ENCODE measurements around the gene ZNF688.
"Not testable (repeated sequence)": the region's sequence is repeated elsewhere in the genome, so short reads cannot be mapped to it uniquely, and the experiment has no call there.

ZNF688 gene

DNA sequence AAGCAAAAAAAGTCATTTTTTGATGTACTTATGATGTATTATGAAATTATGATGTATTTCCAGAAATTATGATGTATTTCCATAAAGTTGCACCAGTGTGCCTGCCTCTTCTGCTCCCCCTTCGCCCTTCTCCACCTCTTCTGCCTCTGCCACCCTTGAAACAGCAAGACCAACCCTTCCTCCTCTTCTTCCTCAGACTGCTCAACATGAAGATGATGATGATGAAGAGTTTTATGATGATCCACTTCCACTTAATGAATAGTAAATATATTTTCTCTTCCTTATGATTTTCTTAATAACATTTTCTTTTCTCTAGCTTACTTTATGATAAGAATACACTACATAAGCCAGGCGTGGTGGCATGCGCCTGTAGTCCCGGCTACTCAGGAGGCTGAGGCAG, 21.4 kb upstream of the ZNF688 start:
- no peak for TF ChIP-seq ZFP3 (CRISPR knock-in tag; IDR thresholded peaks at IDR 0.05)
- TF ChIP-seq, protein P1, sequence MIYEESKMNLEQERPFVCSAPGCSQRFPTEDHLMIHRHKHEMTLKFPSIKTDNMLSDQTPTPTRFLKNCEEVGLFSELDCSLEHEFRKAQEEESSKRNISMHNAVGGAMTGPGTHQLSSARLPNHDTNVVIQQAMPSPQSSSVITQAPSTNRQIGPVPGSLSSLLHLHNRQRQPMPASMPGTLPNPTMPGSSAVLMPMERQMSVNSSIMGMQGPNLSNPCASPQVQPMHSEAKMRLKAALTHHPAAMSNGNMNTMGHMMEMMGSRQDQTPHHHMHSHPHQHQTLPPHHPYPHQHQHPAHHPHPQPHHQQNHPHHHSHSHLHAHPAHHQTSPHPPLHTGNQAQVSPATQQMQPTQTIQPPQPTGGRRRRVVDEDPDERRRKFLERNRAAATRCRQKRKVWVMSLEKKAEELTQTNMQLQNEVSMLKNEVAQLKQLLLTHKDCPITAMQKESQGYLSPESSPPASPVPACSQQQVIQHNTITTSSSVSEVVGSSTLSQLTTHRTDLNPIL (CRISPR knock-in tag; IDR thresholded peaks at IDR 0.05; ENCODE audit: low read depth) = no peak
- no peak for TF ChIP-seq PPARA (CRISPR knock-in tag; IDR thresholded peaks at IDR 0.05; ENCODE audit: borderline replicate concordance)
- no peak for TF ChIP-seq ZNF70 (CRISPR knock-in tag; IDR thresholded peaks at IDR 0.05)
- no peak for TF ChIP-seq ZFP30 (CRISPR knock-in tag; IDR thresholded peaks at IDR 0.05)
- TF ChIP-seq, protein P2, sequence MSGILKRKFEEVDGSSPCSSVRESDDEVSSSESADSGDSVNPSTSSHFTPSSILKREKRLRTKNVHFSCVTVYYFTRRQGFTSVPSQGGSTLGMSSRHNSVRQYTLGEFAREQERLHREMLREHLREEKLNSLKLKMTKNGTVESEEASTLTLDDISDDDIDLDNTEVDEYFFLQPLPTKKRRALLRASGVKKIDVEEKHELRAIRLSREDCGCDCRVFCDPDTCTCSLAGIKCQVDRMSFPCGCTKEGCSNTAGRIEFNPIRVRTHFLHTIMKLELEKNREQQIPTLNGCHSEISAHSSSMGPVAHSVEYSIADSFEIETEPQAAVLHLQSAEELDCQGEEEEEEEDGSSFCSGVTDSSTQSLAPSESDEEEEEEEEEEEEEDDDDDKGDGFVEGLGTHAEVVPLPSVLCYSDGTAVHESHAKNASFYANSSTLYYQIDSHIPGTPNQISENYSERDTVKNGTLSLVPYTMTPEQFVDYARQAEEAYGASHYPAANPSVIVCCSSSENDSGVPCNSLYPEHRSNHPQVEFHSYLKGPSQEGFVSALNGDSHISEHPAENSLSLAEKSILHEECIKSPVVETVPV (CRISPR knock-in tag; IDR thresholded peaks at IDR 0.05) = no peak
- TF ChIP-seq ISL1 (CRISPR knock-in tag; IDR thresholded peaks at IDR 0.05) = no peak
- no peak for TF ChIP-seq ZNF565 (CRISPR knock-in tag; conservative IDR thresholded peaks at IDR 0.05; ENCODE audit: low read depth)
- TF ChIP-seq SNAI2 (CRISPR knock-in tag; IDR thresholded peaks at IDR 0.05) = no peak
- ATAC-seq = no peak

DNA sequence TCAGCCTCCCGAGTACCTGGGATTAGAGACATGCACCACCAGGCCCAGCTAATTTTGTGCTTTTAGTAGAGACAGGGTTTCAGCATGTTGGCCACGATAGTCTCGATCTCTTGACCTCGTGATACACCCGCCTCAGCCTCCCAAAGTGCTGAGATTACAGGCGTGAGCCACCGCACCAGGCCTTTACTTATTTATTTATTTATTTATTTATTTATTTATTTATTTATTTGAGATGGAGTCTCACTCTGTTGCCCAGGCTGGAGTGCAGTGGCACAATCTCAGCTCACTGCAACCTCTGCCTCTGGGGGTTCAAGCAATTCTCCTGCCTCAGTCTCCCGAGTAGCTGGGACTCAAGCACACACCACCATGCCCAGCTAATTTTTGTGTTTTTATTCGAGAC, 19.4 kb upstream of the ZNF688 start:
- not testable (repeated sequence) for ATAC-seq

DNA sequence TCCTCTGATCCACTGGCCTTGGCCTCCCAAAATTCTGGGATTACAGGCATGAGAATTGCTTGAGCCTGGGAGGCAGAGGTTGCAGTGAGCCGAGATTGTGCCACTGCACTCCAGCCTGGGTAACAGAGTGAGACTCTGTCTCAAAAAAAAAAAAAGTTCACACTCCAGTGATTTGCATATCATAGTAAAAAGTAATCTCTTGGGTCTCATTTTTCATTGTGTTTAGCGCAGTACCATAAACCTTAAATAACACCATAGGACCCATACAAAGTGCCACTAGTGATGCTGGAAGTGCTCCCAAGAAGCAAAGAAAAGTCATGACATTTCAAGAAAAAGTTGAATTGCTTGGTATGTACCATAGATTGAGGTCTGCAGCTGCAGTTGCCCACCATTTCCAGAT, 18.1 kb upstream of the ZNF688 start:
- not testable (repeated sequence) for ATAC-seq

DNA sequence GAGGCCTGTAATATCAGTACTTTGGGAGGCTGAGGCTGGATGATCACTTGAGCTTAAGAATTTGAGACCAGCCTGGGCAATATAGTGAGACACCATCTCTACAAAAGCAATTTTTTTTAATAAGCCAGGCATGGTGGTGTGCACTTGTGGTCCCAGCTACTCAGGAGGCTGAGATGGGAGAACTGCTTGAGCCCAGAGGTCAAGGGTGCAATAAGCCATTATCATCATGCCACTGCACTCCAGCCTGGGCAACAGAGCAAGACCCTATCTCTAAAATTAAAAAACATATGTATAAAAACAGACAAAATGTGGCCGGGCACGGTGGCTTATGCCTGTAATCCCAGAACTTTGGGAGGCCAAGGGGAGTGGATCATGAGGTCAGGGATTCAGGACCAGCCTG, 17.1 kb upstream of the ZNF688 start:
- TF ChIP-seq ZFP30 (CRISPR knock-in tag; IDR thresholded peaks at IDR 0.05) = no peak
- TF ChIP-seq, protein P3, sequence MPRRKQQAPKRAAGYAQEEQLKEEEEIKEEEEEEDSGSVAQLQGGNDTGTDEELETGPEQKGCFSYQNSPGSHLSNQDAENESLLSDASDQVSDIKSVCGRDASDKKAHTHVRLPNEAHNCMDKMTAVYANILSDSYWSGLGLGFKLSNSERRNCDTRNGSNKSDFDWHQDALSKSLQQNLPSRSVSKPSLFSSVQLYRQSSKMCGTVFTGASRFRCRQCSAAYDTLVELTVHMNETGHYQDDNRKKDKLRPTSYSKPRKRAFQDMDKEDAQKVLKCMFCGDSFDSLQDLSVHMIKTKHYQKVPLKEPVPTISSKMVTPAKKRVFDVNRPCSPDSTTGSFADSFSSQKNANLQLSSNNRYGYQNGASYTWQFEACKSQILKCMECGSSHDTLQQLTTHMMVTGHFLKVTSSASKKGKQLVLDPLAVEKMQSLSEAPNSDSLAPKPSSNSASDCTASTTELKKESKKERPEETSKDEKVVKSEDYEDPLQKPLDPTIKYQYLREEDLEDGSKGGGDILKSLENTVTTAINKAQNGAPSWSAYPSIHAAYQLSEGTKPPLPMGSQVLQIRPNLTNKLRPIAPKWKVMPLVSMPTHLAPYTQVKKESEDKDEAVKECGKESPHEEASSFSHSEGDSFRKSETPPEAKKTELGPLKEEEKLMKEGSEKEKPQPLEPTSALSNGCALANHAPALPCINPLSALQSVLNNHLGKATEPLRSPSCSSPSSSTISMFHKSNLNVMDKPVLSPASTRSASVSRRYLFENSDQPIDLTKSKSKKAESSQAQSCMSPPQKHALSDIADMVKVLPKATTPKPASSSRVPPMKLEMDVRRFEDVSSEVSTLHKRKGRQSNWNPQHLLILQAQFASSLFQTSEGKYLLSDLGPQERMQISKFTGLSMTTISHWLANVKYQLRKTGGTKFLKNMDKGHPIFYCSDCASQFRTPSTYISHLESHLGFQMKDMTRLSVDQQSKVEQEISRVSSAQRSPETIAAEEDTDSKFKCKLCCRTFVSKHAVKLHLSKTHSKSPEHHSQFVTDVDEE (CRISPR knock-in tag; IDR thresholded peaks at IDR 0.05) = no peak
- no peak for TF ChIP-seq ISL1 (CRISPR knock-in tag; IDR thresholded peaks at IDR 0.05)
- no peak for TF ChIP-seq CSDC2 (CRISPR knock-in tag; IDR thresholded peaks at IDR 0.05)
- no peak for TF ChIP-seq ESRRG (CRISPR knock-in tag; IDR thresholded peaks at IDR 0.05)
- no peak for TF ChIP-seq ZNF8 (CRISPR knock-in tag; IDR thresholded peaks at IDR 0.05)
- no peak for TF ChIP-seq GLIS3 (CRISPR knock-in tag; IDR thresholded peaks at IDR 0.05)
- no peak for TF ChIP-seq PPARA (CRISPR knock-in tag; IDR thresholded peaks at IDR 0.05; ENCODE audit: borderline replicate concordance)
- TF ChIP-seq BACH2 (CRISPR knock-in tag; IDR thresholded peaks at IDR 0.05; ENCODE audit: borderline replicate concordance) = no peak
- TF ChIP-seq, protein P4, sequence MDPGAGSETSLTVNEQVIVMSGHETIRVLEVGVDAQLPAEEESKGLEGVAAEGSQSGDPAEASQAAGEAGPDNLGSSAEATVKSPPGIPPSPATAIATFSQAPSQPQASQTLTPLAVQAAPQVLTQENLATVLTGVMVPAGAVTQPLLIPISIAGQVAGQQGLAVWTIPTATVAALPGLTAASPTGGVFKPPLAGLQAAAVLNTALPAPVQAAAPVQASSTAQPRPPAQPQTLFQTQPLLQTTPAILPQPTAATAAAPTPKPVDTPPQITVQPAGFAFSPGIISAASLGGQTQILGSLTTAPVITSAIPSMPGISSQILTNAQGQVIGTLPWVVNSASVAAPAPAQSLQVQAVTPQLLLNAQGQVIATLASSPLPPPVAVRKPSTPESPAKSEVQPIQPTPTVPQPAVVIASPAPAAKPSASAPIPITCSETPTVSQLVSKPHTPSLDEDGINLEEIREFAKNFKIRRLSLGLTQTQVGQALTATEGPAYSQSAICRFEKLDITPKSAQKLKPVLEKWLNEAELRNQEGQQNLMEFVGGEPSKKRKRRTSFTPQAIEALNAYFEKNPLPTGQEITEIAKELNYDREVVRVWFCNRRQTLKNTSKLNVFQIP (CRISPR knock-in tag; IDR thresholded peaks at IDR 0.05; ENCODE audit: borderline replicate concordance, low read depth) = no peak
- no peak for TF ChIP-seq ZNF70 (CRISPR knock-in tag; IDR thresholded peaks at IDR 0.05)
- TF ChIP-seq, protein P1 (CRISPR knock-in tag; IDR thresholded peaks at IDR 0.05; ENCODE audit: low read depth) = no peak
- TF ChIP-seq RARB (CRISPR knock-in tag; IDR thresholded peaks at IDR 0.05) = no peak
- no peak for TF ChIP-seq ZNF565 (CRISPR knock-in tag; conservative IDR thresholded peaks at IDR 0.05; ENCODE audit: low read depth)
- no peak for TF ChIP-seq ZFP3 (CRISPR knock-in tag; IDR thresholded peaks at IDR 0.05)
- ATAC-seq = no peak
